8988T (cell line): ENCODE data around the gene COL26A1.
"Not testable (repeated sequence)": the region's sequence is repeated elsewhere in the genome, so short reads cannot be mapped to it uniquely, and the experiment has no call there.

Source experiments
- DNase-seq: peaks from one replicate; pipeline ENCODE4 v3.0.0; 2011

The COL26A1 gene

DNA sequence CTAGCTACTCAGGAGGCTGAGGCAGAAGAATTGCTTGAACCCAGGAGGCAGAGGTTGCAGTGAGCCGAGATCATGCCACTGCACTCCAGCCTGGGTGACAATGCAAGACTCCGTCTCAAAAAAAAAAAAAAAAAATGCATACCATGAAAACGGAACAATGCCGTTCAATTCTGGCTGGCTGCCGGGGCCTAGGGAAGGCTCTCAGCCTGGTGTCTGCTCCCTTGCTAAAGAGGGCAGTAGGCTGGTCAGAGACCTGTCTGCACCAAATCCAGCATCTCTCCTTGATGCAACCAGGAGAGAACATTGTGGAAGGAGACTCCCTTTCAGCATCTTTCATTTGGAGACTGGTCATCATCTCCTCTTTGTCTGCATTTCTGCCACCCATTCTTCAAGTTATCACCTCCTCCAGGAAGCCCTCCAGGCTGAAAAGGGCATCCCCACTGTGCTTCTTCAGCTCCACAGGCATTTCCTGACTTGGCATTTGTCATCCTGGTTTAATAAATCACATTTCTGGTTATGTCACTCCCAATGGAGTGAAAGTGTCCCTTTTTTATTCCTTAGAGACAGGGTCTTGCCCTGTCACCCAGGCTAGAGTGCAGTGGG, 241.8 kb downstream of the COL26A1 start:
- DNase-seq: no peak

DNA sequence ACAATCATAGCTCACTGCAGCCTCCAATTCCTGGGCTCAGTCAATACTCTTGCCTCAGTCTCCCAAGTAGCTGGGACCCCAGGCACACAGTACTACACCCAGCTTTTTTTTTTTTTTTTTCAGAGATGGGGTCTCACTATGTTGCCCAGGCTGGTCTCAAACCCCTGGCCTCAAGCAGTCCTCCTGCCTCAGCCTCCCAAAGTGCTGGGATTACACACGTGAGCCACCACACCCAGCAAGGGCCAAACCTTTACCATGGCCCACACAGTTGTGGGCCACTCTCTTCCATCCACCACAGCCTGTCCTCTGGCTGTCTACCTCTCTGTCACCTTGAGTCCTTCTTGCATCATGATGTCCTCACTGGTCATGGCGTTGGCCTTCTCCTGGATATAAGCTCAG, 242.3 kb downstream of the COL26A1 start:
- DNase-seq: not testable (repeated sequence)

DNA sequence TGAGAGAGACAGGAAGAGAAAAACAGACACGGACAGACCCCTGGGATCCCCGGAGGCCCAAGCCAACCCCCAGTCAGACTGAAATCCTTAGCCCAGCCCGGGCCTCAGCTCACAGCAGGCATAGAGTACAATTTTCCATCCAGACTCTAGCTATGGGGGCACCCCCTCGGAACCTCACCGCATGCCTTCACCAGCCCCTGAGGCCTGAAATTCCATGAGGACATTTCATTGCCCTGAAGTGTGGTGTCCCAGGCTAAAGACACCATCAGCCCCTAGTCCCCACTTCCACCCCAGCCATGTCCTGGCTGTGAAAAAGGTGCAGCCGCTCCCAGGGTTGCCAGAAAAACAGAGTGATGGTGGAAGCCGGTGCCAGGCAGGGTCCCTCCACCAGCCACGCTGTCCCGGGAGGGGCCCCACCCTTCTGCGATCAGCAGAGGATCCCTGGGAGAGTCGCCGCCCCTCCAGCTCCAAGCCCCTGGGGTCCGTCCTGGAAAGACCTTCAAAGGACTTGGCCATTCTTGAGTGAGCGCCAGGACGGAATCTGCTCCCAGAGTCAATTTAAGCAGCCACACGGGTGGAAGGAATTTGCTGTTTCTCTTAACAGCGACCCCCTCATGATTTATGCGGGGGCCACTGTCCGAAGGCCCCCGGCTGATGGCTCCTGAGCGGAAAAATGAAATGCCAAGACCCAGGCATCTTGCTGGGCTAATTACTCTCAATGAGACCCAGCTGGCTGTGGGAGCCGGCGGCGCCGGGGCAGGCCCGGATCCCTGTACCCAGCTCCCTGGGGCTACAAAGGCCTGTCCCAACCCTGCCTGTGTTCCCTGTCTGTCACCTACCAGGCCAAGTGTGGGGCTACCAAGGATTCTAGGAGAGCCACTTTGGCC, 243.2 kb downstream of the COL26A1 start:
- no peak for DNase-seq

DNA sequence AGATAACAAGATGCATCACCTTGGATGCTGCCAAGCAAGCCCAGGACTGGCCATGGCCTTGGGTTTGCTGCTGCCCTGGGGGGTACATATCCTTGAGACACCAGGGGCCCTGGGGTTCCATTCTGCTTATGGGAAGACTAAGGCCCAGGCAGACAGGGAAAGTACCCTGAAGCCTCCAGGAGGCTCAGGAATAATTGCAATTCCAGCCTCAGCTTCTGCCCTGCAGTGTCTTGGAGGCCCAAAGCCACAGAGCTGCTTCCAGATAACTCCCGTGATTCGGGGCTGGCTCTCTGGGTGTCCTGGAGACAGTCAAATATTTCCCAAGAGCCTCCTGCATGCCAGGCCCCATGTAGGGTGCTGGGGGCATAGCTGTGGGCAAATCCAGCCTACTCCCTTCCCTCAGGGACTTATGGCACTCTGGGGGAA, 243.8 kb downstream of the COL26A1 start:
- DNase-seq: no peak
